GM19452 (cell line): ENCODE data around the gene NAV3.
A peak's percentile ranks its signal among the peaks of the same experiment; 100 is the strongest.

Experiments used
- ATAC-seq: cut with Tn5 transposase; IDR thresholded peaks from one replicate; pipeline ENCODE4 v1.9.1; 2021; ENCODE audit not compliant: unreplicated experiment

The NAV3 gene

GRCh38 chr12:77924703-77925102 is 94.0 kb downstream of the NAV3 start:
- no peak for ATAC-seq

GRCh38 chr12:77925536-77926108 is 94.9 kb downstream of the NAV3 start:
- peak; percentile 100 for ATAC-seq

GRCh38 chr12:77928078-77928477 is 97.4 kb downstream of the NAV3 start:
- ATAC-seq = no peak

GRCh38 chr12:77932216-77932615 is 101.5 kb downstream of the NAV3 start:
- ATAC-seq = no peak

GRCh38 chr12:77938301-77938700 is 107.6 kb downstream of the NAV3 start:
- no peak for ATAC-seq

- ATAC-seq = no peak
Observed at GRCh38 chr12:77940011-77940423, 109.3 kb downstream of the NAV3 start.

GRCh38 chr12:77940567-77940966 is 109.9 kb downstream of the NAV3 start:
- ATAC-seq = no peak

- ATAC-seq = no peak
Observed at GRCh38 chr12:77941401-77941800, 110.7 kb downstream of the NAV3 start.

- ATAC-seq = no peak
Observed at GRCh38 chr12:77943466-77943865, 112.8 kb downstream of the NAV3 start.

- no peak for ATAC-seq
Observed at GRCh38 chr12:77946541-77947061, 115.9 kb downstream of the NAV3 start.

GRCh38 chr12:77947330-77947729 is 116.6 kb downstream of the NAV3 start:
- no peak for ATAC-seq

- no peak for ATAC-seq
Observed at GRCh38 chr12:77947746-77948145, 117.1 kb downstream of the NAV3 start.

GRCh38 chr12:77949943-77950342 is 119.2 kb downstream of the NAV3 start:
- no peak for ATAC-seq

GRCh38 chr12:77953528-77954205 is 123.0 kb downstream of the NAV3 start:
- ATAC-seq = no peak

GRCh38 chr12:77954206-77954555 is 123.5 kb downstream of the NAV3 start:
- no peak for ATAC-seq

GRCh38 chr12:77957062-77957461 is 126.4 kb downstream of the NAV3 start:
- no peak for ATAC-seq

GRCh38 chr12:77963576-77964178 is 133.0 kb downstream of the NAV3 start:
- no peak for ATAC-seq

- ATAC-seq = no peak
Observed at GRCh38 chr12:77965790-77966189, 135.1 kb downstream of the NAV3 start.

- no peak for ATAC-seq
Observed at GRCh38 chr12:77968021-77968420, 137.3 kb downstream of the NAV3 start.

GRCh38 chr12:77968571-77968970 is 137.9 kb downstream of the NAV3 start:
- no peak for ATAC-seq

GRCh38 chr12:77973579-77973978 is 142.9 kb downstream of the NAV3 start:
- ATAC-seq = no peak

- ATAC-seq = no peak
Observed at GRCh38 chr12:77974645-77975044, 144.0 kb downstream of the NAV3 start.
